GM19099 (cell line): Measurements from ENCODE around the gene RAB40A.

Source experiments
- POLR2A ChIP-seq: IDR thresholded peaks from 3 replicates; pipeline ENCODE4 v1.6.1; 2011; ENCODE audit warnings: low read depth; ENCODE audit not compliant: insufficient read length; ENCODE audit errors: extremely low read depth

The RAB40A gene

GRCh38 chrX:103519389-103519788, at the start of gene RAB40A:
TSS of gene RAB40A (minus strand) at chrX:103519489. CDS start at chrX:103500756, 18,733 bp downstream.
- no peak for TF ChIP-seq POLR2A

GRCh38 chrX:103565752-103566151, 46.5 kb upstream of the RAB40A start:
- TF ChIP-seq POLR2A = no peak

- no peak for TF ChIP-seq POLR2A
Observed at GRCh38 chrX:103565197-103565596, 45.9 kb upstream of the RAB40A start.

- no peak for TF ChIP-seq POLR2A
Observed at GRCh38 chrX:103562801-103563200, 43.5 kb upstream of the RAB40A start.

- no peak for TF ChIP-seq POLR2A
Observed at GRCh38 chrX:103560256-103560655, 41.0 kb upstream of the RAB40A start.

GRCh38 chrX:103556963-103557612, 37.8 kb upstream of the RAB40A start:
- no peak for TF ChIP-seq POLR2A

- TF ChIP-seq POLR2A = peak; percentile 36
Observed at GRCh38 chrX:103554687-103555424, 35.6 kb upstream of the RAB40A start.

GRCh38 chrX:103552236-103552635, 32.9 kb upstream of the RAB40A start:
- TF ChIP-seq POLR2A = no peak

GRCh38 chrX:103550415-103551051, 31.2 kb upstream of the RAB40A start:
- no peak for TF ChIP-seq POLR2A

- no peak for TF ChIP-seq POLR2A
Observed at GRCh38 chrX:103549916-103550315, 30.6 kb upstream of the RAB40A start.

- no peak for TF ChIP-seq POLR2A
Observed at GRCh38 chrX:103540145-103540544, 20.9 kb upstream of the RAB40A start.

GRCh38 chrX:103539695-103540094, 20.4 kb upstream of the RAB40A start:
- no peak for TF ChIP-seq POLR2A

GRCh38 chrX:103538728-103539127, 19.4 kb upstream of the RAB40A start:
- no peak for TF ChIP-seq POLR2A

- TF ChIP-seq POLR2A = no peak
Observed at GRCh38 chrX:103537871-103538387, 18.6 kb upstream of the RAB40A start.

- TF ChIP-seq POLR2A = no peak
Observed at GRCh38 chrX:103536732-103537131, 17.4 kb upstream of the RAB40A start.

GRCh38 chrX:103536071-103536470, 16.8 kb upstream of the RAB40A start:
- no peak for TF ChIP-seq POLR2A

- TF ChIP-seq POLR2A = no peak
Observed at GRCh38 chrX:103535206-103535605, 15.9 kb upstream of the RAB40A start.
